Activated T-cell treated with anti-CD3 and anti-CD28 coated beads, Interleukin-2, amount 50 U/mL, for 1 hour (primary cell): ENCODE results near the gene TBC1D9.
"Not testable (repeated sequence)": the region's sequence is repeated elsewhere in the genome, so short reads cannot be mapped to it uniquely, and the experiment has no call there.

ENCODE experiments used
- DNase-seq: peaks from one replicate; pipeline ENCODE4 v3.0.0-alpha.2; 2020

Gene TBC1D9

DNA sequence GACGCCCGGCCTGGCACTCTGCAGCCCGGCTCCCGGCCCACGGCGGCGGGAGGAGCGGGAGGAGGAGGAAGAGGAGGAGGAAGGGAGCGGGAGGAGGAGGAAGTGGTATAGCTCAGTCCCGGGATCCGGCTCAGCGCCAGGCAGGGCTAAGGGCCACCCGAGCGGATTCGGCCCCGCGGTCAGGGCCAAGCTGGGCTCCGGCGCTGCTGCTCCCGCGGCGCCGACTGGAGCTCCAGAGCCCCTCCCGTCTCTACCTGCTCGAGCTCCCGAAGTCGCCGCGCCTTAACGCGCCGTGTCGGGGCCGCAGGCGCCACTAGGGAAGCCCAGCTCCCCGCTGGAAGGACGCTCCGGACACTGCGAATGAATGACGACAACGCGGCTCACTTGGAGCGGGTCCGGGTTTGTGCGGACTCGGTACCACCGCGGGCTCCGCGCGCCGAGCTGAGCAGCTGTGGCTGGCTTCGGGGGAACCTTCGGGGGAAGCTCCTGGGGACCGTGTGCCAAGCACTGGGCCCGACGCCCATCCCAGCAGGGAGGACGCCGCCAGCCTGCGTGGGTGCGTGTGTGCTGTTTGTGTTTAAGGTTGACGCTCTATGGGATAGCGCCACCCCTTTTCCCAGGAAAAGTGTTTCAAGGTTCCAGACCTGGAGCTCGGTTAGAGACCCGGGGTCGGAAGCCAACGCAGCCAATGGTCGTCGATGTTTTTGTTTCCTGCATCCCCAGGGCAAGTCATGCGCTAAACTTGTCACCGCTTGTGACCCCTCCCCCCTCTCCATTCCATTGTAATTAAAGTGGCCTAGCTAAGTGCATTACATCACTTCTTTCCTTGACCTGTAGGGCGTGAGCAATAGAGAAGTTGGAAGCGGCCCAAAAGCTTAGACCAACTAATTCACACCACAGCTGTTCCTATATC, at the start of gene TBC1D9:
Gene TBC1D9 (minus strand): TSS at position 67 of the 913 bp plus-strand sequence. CDS start 340 bp downstream, outside the sequence.
- DNase-seq, result no peak

DNA sequence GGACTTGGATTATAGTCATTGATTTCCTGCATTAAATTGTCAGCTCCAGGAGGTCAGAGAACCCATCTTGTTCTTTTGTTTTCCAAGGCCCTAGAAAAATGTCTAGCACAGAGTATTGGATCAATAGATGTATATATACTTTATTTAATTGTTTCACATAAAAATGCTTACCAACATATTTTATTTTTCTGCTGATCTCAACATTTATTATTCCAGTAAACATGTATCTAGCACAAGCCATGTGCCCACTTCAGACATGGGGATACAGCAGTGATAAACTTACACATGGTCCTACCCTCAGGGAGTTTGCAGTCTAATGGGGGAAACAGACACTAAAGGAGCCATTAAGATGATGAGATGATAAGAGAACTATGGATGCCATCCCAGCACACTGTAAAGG, 49.1 kb upstream of the TBC1D9 start:
- DNase-seq, result no peak

DNA sequence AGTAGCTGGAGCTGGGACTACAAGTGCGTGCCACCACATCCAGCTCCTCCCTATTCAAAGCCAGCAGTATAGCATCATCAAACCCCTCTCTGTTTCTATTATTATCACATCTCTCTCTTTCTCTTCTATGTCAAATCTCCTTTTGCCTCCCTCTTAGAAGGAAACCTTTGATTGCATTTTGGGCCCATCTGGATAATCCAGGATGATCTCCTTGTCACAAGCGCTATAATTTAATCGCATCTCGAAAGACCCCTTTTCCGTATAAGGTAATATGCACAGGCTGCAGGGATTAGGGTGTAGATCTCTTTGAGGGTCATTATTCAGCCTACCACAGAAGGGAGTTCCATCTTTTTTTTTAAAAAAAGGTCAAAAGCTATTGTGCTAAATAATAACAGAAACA, 46.4 kb upstream of the TBC1D9 start:
- DNase-seq, result no peak

DNA sequence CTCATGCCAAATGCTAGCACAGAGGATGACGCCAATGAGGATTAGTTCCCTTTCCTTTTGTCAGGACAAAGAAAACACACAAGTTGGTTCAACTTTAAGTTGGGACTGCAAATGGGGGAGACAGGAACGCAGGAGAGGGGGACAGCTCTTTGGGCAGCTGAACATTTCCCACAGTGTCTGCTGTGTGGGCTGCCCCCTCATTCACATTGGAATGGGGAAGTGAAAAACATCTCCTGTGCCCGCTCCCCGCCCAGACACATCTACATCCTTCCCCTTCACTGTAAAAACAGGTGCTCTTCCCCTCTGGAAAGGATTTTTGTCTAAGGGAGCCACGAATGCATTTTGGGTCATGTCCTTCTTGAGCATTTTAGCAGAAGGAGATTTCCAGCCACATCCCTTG, 44.5 kb upstream of the TBC1D9 start:
- DNase-seq, result no peak

DNA sequence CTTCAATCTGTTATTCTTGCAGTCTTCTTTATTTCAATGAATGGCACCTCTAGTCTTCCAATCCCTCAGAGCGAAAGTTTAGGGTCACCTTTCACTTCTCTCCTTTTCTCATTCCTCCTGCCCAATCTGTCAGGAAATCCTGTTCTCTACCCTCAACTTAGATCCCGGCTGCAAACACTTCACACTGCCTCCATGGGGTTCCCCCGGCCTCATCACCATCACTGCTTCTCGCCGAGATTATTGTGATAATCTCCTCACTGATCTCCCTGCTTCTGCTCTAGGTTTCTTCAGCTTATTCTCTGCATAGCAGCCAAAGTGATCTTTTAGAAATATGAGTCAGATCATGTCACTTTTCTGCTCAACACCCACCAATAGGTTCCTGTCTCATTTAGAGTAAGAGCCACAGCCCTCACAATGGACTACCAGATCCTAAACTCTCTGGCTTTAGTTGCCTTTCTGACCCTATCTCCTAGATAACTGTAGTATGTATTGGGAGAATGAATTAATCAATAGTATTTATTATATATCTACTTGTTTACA, 43.6 kb upstream of the TBC1D9 start:
- no peak for DNase-seq

DNA sequence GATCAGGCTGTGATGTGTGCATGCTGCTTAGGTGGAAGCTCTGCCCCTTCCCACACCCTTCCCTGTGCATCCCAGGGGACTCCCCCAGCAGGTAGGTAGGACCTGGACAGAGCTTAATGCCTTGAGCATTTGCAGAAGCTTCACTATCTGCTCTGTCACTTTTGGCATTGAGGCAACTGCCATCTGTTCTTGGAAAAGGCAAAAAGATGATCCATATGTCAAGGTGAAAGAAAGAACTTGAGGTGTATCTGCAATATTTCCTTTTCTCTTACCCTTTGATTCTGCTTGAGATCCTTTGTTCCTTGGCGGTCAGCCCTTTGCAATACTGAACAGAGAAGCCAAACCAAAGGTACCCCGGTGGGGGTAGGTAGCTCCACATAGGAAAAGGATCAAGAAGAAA, 37.1 kb upstream of the TBC1D9 start:
- DNase-seq, result no peak

DNA sequence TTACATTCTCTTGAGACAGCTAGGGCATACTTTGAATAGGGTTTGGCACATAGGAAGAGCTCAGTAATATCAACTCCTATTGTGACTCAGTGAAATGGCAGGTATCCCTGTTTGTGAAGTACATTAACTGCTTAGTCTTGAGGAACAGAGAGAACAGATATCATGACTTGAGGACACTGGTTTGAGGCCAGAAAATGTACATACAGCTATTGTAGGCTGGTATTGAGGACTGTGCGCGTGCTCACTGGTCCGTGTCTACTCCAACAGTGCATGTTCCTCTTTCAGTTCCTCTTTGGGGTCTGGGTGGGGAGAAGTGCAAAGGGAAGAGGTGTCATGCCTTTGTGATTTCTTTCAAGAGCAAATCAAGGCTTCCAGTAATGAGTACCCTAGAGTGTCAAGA, 34.6 kb upstream of the TBC1D9 start:
- no peak for DNase-seq

DNA sequence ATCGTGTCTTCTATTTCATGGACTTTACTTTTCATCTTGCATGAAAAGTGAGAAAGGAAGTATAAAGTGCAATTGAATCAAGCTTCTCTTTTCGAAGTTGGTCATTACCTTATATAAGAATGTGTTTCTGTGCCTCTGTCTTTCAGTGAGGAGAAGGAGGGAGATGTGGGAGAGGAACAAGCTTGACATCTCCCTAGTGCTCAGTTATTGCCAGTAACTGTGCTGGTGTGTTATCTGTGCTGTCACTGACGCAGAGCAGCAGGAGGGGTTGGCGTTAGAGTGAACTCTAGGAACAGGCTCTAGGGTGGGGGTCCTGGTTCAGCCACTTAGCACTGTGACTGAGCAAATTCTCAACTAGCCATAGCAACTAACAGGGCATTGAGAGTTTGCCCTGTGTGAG, 34.0 kb upstream of the TBC1D9 start:
- no peak for DNase-seq

DNA sequence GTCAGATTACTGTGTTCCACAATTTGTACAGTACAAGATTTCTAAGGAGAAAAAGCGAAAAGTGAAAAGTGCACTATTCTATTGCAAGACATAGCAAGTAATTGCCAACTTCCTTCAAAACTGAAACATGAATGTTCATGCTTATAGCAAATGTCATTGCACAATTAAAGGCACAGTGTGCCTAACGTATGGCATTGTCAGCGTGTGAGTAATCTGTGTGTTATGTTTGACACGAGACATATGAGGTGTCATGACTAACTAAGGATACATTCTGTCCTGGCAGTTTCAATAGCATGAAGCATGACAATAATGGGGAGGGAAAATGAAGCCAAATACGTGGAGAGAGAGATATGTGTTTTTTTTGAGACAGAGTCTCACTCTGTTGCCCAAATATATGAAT, 33.6 kb upstream of the TBC1D9 start:
- no peak for DNase-seq

DNA sequence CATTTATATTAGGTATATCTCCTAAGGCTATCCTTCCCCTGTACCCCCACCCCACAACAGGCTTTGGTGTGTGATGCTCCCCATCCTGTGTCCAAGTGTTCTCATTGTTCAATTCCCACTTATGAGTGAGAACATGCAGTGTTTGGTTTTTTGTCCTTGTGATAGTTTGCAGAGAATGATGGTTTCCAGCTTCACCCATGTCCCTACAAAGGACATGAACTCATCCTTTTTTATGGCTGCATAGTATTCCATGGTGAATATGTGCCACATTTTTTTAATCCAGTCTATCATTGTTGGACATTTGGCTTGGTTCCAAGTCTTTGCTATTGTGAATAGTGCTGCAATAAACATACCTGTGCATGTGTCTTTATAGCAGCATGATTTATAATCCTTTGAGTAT, 26.6 kb upstream of the TBC1D9 start:
- not testable (repeated sequence) for DNase-seq

DNA sequence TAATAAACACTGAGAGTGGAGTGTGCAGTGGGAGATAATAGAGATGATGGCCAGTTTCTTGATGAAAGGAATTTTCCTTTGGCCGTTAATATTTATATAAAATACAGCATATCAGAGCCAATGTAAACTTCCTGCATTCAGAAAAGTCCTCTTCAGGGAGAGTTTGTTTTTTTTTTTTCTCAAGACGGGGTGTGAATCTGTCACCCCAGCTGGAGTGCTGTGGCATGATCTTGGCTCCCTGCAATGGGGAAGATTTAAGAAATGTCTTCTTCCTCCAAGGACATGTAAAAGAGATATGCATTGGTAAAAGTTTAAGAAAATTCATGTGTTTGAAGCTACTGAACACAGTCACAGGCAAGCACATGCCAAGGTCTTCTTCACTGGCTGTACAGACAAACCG, 25.4 kb upstream of the TBC1D9 start:
- no peak for DNase-seq

DNA sequence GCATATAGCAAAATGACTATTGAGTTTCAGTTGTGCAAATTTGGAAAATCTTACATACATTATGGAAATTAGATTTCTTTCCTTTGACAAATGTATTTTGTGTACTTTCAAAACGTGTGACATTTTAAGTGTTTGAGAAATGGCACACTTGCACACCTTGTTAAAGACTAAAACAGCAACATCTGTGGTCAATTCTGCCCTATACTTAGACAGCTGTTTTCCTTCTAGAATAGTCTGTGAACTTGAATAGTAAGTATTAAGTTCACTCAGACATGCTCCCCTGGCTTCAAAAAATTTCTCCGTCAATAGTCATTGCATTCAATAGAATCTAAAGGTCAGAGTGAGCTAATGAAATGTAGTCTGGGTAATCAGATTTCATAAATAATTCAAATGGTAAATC, 21.7 kb upstream of the TBC1D9 start:
- DNase-seq, result no peak

DNA sequence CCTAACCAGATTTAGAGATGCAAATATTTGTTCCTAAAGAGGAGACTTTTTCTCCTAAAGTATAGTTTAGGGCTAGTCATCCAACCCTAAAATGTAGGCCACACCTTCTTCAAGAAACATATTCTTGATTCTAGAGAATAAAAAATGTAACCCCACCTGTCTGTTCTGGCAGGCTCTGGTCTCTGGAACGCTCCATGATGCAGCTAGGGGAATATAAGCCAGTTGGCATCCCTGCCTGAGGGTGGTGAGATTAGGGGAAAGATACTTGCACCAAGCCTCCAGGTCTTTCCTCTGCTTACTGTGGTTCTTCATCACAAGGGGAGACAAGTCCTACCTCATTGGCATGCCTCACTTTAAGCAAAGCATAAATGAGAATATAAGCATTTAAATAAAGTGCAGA, 21.2 kb upstream of the TBC1D9 start:
- no peak for DNase-seq

DNA sequence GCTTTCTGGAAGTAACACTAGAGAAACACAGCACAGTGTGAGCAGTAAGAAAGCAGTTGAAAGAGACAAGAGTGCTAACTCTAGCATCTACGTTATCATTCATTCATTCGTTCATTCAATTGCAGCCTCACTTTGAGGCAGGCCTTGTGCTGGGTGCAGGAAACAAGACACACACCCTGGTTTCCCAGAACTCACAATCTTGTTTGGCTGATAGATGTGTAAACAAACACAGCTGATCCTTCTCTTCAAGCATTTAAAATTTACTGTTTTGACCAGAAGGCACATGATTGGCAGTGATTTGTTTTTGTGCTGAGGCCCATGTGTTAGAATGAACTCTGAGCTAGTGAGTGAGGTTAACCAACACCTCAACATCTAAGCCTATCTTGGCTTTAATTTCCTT, 20.4 kb upstream of the TBC1D9 start:
- DNase-seq, result no peak

DNA sequence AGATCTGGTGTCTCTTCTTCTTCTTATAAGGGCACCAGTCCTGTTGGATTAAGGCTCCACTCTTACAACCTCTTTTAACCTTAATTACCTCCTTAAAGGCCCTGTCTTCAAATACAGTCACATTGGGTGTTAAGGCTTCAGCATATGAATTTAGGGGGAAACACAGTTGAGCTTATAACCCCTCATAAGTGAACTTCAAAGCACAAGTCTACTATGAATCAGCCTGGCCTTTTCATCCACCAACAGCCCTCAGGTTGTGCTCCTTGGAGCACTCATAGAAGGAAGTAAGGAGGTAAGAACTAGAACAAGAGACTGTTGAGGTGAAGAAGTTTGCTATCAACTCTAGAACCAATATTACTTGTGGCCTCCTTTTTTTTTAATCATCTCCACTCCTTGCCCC, 18.8 kb upstream of the TBC1D9 start:
- DNase-seq, result no peak

DNA sequence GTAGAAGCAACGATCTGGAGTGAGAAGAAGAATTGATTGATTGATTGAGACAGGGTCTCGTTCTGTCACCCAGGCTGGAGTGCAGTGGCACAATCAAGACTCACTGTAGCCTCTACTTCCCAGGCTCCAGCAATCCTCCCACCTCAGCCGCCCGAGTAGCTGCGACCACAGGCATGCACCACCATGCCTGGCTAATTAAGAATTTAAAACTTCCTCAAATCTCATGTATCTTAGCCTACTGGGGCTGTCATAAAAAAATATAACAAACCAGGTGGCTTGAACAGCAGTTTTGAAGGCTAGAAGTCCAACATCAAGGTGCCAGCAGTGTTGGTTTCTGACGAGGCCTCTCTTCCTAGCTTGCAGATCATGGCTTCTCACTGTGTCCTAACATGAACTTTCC, 18.3 kb upstream of the TBC1D9 start:
- no peak for DNase-seq

DNA sequence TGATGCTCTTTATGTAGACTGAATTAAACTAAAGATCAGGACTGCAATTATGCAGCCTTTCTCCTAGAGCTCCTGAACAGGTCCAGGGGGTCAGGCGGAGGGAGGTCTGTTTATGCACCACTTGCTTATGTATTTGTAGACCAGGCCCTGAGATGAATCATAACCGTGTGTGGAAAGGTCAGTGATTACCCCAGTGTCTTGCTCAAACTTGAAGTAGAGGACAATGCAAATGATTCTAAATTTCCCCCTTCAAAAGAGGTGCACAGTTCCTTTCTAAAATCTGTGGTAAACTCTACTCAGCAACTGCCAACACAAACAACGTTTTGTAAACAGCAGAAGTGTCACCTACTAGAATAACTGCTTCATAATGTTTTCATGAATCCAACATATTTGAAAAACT, 13.0 kb upstream of the TBC1D9 start:
- no peak for DNase-seq

DNA sequence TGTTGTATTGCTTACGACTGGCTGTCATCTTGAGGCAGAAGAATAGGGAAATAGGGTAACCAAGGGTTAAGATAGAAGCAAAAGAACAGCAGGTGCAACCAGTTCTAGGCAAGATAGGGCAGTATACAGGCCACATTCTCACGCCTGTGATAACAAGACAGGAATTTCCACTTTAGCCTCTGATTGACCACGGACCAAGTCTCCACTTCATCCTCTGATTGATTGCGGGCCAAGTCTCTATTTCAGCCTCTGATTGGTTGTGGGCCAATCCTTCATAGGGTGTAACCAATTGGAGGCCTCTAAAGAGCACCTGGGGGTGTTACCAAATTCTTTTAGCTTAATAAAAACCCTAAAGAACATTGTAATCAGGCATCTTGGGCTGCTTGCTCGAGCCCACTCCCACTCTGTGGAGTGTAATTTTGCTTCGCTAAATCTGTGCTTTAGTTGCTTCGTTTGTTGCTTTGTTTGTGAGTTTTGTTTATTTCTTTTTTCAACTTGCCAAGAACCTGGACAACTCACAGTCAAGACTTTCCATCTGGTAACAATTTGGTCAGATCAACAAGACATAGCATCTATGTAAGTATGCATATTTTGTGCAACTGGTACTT, 8.7 kb upstream of the TBC1D9 start:
- no peak for DNase-seq

DNA sequence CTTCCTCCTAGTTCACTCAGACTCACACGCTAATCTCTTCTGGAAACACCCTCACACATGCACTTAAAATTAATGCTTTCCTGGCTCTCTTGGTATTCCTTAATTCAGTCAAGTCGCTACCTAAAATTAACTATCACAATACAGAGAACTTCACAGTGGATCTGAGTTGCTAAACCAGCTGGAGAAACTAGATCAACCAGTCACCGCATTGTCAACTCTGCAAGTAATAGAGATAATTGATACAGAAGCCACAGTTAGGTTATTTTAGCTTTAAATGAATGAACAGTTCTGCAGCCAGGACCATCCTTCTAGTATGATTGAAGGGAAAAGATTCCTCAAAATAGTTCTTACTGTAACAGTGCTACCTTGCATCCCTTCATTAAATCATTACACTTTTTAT, 6.0 kb upstream of the TBC1D9 start:
- DNase-seq, result no peak

DNA sequence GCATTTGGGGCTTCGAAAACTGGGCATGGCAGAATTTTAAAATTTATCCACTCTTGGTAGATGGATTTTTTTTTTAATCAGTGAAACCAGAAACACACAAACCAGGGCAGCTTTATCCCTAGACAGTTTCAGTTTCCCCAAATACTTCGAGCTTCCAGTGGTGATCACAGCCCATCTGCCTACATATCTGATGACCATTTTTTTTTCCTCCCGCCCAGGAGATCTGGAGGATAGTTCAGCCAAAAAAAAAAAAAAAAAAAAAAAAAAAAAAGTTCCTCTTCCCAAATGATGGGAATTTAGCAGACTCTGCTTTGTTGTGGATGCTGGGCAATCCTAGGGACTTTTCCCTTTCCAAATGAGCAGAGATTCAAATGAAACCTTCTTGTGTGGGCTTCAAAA, 1.0 kb upstream of the TBC1D9 start:
- no peak for DNase-seq

DNA sequence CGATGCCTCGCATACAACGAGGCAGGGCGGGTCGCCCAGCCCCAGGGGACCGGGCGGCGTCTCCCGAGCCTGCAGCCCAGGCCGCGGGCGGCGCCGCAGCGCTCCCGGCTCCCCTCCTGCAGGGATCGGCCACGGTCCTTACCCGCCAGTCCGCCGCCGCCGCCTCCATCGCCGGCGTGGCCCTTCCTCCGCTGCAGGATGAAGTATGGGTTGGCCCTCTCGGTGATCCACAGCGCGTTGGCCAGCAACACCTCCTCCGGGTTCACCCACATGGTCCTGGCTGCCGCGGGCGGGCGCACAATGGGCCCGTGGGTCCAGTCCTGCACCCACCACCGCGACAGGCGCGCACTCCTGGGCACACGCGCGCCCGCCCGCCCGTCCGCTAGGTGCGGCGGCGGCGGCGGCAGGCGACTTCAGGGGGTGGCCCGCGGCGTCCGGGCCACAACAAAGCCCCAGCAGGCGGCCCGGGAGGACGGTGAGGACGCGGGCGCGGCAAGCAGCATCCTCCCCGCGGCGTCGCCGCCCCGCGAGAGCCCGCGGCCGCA, 339 bp downstream of the TBC1D9 start:
- no peak for DNase-seq

DNA sequence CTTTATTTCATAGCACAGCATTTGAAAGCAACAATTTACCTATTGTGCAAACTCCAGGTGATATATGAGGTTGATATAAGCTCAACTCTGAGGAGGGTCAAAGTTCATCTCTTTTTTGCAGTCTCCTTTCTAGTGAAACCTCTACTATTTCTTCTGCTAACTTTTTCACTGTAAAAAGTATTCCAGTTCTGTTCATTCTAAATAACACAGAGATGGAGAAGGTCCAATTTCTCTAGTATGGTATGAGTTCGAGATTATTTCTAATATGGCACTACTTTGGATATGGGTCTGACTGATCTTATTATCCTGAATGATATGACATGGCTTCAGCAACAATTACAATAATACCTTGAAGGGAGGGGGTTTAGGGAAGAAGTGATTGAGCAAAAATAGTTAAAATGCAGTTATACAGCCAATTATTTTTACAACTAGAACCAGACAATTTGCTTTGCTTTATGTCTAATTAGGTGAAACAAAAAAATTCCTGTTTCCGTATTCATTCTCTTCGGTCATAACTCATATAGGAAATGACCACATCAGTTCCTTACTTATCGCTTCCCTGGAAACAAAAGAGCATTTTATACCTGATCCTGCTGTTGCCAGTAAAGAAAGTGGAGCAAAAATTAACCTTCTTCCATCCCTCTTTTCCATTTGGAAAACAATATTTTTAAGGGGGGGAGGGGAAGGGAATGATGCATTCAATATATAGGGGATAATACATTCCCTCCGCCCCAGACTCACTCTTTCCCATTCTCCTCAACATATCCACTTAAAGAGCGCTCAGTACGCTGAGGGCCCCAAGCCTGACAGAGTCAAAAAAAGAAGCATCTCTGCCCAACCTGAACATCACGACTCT, 1.0 kb downstream of the TBC1D9 start:
- DNase-seq, result no peak

DNA sequence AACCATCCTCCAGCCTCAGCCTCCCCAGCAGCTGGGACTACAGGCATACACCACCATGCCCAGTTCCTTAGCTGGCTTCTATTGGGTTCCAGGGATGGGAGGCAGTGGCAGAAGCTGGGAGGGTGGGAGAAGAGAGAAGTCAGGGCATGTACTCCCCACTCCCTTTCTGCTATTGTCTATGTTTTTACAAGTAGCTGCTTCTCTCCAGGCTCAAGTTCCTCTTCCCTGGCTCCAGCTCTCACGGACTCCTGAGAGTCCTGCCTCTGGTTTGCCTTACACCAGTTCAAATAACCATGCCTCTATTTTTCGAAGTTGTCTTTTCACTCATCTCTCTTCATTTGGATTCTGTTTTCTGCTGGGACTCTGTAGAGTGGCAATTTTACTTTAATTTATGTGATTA, 2.9 kb downstream of the TBC1D9 start:
- DNase-seq, result no peak
